Stimulated activated CD4-positive, alpha-beta T cell treated with anti-CD3 and anti-CD28 coated beads, Interleukin-2, amount 100 ng/mL, for 48 hours (primary cell): ENCODE data around the gene NECAB2.

ENCODE experiments used
- DNase-seq, 2 donors: peaks; one replicate each; pipeline ENCODE4 v3.0.0-alpha.2; 2020

The NECAB2 gene

DNA sequence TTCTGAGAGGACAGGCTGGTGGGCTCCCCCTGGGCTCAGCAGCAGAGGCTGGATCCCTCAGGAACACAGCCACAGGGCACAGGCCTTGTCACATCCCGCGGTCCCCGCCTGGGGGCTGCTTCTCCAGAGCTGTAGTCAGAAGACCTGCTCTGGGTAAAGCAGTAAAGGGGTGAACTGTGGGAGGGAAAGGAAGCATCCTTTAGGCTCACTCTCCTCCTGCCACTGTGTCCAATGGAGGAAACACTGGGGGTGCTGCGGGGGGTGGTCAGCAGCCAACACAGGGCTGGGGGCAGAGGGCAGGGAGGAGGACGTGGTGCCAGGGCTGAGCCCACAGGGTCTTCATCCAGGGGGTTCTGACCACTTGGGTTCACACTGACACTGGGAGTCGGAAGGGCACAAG is 79.6 kb downstream of the NECAB2 start:
- no peak for DNase-seq

DNA sequence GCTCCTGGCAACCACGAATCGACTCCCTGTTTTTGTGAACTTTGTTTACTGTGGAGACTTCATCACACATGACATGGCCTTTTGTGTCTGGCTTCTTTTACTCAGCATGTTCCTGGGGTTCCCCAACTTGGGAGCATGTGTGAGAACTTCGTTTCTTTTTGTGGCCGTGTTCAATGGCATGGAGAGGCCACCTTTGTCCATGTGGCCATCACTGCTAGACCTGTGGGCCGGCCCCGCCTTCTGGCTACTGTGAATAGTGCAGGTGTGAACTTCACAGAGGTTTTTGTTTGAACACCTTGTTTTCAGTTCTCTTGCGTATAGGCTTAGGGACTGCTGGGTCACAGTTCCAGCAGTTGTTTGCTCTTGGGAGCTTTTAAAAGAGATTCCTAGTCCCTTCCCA is 80.2 kb downstream of the NECAB2 start:
- DNase-seq, result no peak

DNA sequence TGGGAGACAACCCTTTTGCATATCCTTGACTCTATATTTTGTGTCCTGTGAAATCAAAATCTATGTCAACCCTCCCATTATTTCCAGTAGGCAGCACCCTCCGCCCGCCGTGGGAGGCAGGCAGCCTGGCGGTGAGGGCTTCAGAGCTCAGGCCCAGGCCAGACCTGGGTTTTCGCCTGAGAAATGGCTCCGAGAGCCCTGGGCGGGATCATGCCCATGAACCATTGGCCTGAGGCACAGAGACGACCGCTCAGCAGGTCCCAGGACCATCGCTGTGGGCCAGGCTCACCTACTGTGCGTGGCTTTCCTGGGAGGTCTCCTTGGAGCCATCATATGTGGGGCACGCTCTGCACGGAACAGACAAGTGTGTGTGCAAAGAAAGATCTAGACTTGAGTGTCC is 80.8 kb downstream of the NECAB2 start:
- DNase-seq, result no peak

DNA sequence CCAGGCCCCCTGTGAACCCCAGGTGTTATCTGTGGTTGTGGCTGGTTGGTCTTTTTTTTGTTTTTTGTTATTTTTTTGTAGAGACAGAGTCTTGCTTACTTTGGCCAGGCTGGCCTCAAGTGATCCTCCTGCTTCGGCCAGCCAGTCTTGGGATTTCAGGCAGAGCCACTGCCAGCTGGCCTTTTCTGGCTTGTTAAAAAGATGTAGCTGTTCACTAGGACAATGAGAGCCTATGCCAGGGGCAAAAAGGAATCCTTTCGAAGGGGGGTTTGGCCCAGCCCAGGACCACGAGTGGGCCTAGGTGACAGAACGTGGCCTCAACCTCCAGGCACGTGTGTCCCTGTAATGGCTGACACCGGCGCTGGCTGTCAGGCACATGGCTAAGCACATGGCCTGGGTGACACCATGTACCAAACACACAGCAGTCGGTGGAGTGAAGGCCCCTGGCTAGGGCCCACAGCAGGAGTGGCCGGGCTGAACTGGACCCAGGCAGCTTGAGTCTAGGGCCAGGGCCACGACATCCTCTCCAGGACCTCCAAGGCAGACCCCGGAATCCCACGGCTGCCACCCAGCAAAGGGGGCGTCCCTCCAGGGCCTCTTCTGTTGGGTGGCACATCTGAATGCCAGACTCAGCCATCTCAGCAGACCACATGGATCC is 81.5 kb downstream of the NECAB2 start:
- DNase-seq, result no peak

DNA sequence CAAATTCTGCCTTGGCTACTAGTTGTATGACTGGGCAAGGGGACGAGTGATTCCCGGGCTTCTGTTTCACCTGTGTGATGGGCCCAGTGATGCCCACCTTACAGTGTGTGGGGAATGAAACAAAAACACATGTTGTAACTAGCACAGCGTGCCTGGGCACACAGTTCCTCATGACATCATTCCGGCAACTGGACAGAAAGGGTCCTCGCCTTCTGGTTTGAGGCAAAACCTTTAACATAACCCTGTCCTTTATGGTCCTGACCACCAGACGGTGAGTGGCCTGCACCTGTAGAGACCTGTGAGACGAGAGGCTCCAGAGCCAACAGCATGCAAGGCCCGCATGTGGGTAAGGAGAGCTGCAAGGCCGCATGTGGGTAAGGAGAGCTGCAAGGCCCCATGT is 82.3 kb downstream of the NECAB2 start:
- no peak for DNase-seq

DNA sequence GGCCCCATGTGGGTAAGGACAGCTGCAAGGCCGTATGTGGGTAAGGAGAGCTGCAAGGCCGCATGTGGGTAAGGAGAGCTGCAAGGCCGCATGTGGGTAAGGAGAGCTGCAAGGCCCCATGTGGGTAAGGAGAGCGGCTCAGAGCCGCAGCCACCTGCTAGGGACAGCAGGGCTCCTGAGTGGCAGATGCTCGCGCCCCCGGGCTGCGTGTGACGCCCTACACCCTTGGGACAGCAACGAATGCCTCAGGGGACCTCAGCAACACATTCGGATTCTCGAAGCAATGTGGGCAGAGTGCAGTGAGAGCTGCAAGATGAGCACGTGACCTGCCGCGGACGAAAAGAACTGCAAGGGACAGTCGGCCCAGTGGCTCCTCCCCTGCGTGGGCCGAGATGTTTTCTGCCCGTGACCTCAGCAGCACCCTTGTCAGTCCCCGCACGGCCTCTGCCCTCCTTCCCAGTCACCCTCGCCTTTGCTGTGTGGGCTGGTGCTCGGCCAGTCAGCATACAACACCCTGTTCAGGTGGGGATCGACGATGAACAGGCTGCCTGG is 84.1 kb downstream of the NECAB2 start:
- DNase-seq, result no peak
